Lower leg skin (tissue), 3 donors: Measurements from ENCODE around the gene XPA.

Source experiments
- CTCF ChIP-seq, 3 donors: fragments of 450-650 bp; IDR thresholded peaks; one replicate each; pipeline ENCODE4 v1.5.1; 2016; ENCODE audit warnings: antibody characterized with exemption in 3 of 3, mild to moderate bottlenecking in 3 of 3, moderate library complexity in 2 of 3
- POLR2A ChIP-seq, 2 donors: fragments of 450-650 bp; IDR thresholded peaks; one replicate each; pipeline ENCODE4 v1.6.1; 2016 to 2017; ENCODE audit warnings: antibody characterized with exemption in 2 of 2, mild to moderate bottlenecking in 1 of 2, moderate library complexity in 1 of 2

- TF ChIP-seq CTCF (IDR thresholded peaks at IDR 0.05) (no peak), POLR2A (IDR thresholded peaks at IDR 0.05) (no peak)
Measured at GRCh38 chr9:97625620-97626019, 71.5 kb downstream of the XPA start.
